Stimulated activated naive B cell treated with anti-CD40 and anti-IgM and Interleukin-4, amounts not matched to agents 10 μg/mL and 1 μg/mL and 100 μg/mL, for 72 hours (primary cell): ENCODE results near the gene MEAK7.

Source experiments
- ATAC-seq, 2 donors: fragments of 150-1000 bp; cut with Tn5 transposase; replicated peaks; 2 replicates each; pipeline ENCODE4 v1.10.0; 2021; ENCODE audit warnings: moderate library complexity in 1 of 2
- DNase-seq: peaks from one replicate; pipeline ENCODE4 v3.0.0; 2021
- H3K27ac Mint-ChIP-seq: one replicate; pipeline ENCODE4 v1.8.0; 2022; ENCODE audit warnings: mild to moderate bottlenecking, mixed read lengths
- H3K27me3 Mint-ChIP-seq, 2 donors: one replicate each; pipeline ENCODE4 v1.8.0; 2022; ENCODE audit warnings: mixed read lengths in 2 of 2
- H3K36me3 Mint-ChIP-seq, 2 donors: one replicate each; pipeline ENCODE4 v1.8.0; 2022; ENCODE audit warnings: mixed read lengths in 2 of 2, mild to moderate bottlenecking in 1 of 2
- H3K4me1 Mint-ChIP-seq, 2 donors: one replicate each; pipeline ENCODE4 v1.8.0; 2022; ENCODE audit warnings: mixed read lengths in 2 of 2, mild to moderate bottlenecking in 1 of 2
- H3K4me3 Mint-ChIP-seq, 2 donors: one replicate each; pipeline ENCODE4 v1.8.0; 2022; ENCODE audit warnings: mild to moderate bottlenecking in 2 of 2, mixed read lengths in 2 of 2, moderate library complexity in 1 of 2
- H3K9me3 Mint-ChIP-seq, 2 donors: one replicate each; pipeline ENCODE4 v1.8.0; 2022; ENCODE audit warnings: mixed read lengths in 2 of 2, mild to moderate bottlenecking in 1 of 2

Gene MEAK7

DNA sequence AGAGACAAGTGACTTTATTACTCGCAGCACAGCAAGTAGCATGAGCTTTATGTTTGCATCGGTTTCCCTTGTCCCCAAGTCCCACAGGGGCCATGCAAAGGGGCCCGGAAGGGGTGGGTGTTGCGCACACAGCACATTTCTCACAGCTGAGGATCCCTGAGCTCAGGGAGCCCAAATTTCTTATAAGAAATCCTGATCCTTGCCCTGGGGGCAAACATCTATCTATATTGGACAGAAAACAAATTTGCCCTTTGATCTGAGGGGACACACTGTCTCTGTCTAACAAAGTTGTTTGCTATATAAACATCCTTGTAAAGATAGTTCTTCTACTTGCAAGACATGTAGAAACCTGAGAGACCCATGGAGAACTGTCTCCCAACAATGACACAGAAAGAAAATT, 35.7 kb upstream of the MEAK7 start:
- peaks cover 0 to 2% of the 10 kb centered on the region in 2 donors for H3K9me3 Mint-ChIP-seq
- no peak overlapping the region for H3K27ac Mint-ChIP-seq
- peaks cover 8 to 14% of the 10 kb centered on the region in 2 donors for H3K4me1 Mint-ChIP-seq
- H3K36me3 Mint-ChIP-seq: no peaks in the 10 kb centered on the region
- ATAC-seq: no peak
- peaks cover 12 to 14% of the 10 kb centered on the region in 2 donors for H3K27me3 Mint-ChIP-seq
- DNase-seq: no peak
- H3K4me3 Mint-ChIP-seq: no peak overlapping the region

DNA sequence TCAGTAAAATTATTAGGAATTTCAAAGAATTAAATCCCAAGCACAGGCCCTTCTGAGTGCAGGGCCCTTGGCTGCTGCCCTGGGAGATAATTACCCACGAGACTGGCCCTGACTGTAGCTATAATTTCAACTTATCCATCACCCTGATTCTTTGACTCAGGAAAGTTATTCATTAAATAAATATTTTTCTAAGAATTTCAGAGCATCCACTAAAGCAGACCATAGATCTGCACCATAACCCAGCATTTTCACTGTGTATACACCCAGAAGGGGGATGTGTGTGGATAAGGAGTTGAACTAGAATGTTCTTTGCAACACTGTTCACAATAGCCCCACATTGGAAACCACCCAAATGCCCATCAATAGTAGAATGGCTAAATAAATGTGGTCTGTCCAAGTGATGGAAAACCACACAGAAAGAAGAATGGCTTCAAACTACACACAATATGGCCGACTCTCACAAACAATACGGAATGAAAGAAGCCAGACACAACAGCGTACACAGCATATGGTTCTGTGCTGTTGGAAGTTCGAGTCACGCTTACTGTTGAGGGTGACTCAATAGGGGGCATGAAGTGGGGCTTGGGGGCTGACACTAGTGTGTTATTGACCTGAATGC, 33.9 kb upstream of the MEAK7 start:
- Mint-ChIP-seq H3K36me3 (no peaks in the 10 kb centered on the region), H3K27ac (no peak overlapping the region), H3K9me3 (peaks cover 0 to 2% of the 10 kb centered on the region in 2 donors), H3K4me3 (no peak overlapping the region), H3K27me3 (peaks cover 0 to 4% of the 10 kb centered on the region in 2 donors), H3K4me1 (peaks cover 4 to 6% of the 10 kb centered on the region in 2 donors)
- no peak for DNase-seq
- no peak for ATAC-seq

GRCh38 chr16:84537491-84538151, 33.2 kb upstream of the MEAK7 start:
- no peak for DNase-seq
- Mint-ChIP-seq H3K9me3 (peaks cover 0 to 2% of the 10 kb centered on the region in 2 donors), H3K36me3 (no peaks in the 10 kb centered on the region), H3K4me3 (no peak overlapping the region), H3K27ac (no peak overlapping the region), H3K4me1 (peaks cover 4 to 6% of the 10 kb centered on the region in 2 donors), H3K27me3 (peaks cover under 1 to 4% of the 10 kb centered on the region in 2 donors)
- no peak for ATAC-seq

DNA sequence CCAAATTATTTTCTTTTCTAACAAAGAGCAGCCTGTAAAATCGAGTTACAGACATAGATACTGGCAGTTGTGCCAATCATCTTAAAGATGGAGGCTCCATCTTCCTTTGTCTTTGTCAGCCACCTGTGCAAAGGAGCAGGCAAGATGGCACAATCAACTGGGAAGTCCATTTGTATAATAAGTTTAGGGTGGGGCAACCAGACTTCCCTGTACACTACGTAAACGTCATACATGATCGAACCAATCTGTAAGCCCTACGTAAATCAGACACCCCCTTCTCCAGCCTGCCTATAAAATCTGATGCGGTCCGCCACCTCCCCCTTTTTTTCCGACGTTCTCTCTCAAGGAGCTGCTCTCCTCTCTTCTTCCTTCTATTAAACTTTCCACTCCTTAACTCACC, 31.4 kb upstream of the MEAK7 start:
- H3K27ac Mint-ChIP-seq: no peak overlapping the region
- DNase-seq (no peak), ATAC-seq (no peak)
- H3K36me3 Mint-ChIP-seq: no peaks in the 10 kb centered on the region
- peaks cover 10 to 14% of the 10 kb centered on the region in 2 donors for H3K27me3 Mint-ChIP-seq
- H3K4me1 Mint-ChIP-seq: peaks cover 6 to 10% of the 10 kb centered on the region in 2 donors
- no peak overlapping the region for H3K4me3 Mint-ChIP-seq
- peaks cover 0 to 2% of the 10 kb centered on the region in 2 donors for H3K9me3 Mint-ChIP-seq

- Mint-ChIP-seq H3K27me3 (peaks cover 13 to 16% of the 10 kb centered on the region in 2 donors), H3K4me1 (peaks cover 6 to 10% of the 10 kb centered on the region in 2 donors), H3K27ac (no peak overlapping the region), H3K36me3 (peaks cover 2% of the 10 kb centered on the region in 2 donors), H3K4me3 (no peak overlapping the region), H3K9me3 (peaks cover 0 to 2% of the 10 kb centered on the region in 2 donors)
- no peak for ATAC-seq
- no peak for DNase-seq
Observed at GRCh38 chr16:84535408-84535807, 30.9 kb upstream of the MEAK7 start.

GRCh38 chr16:84534815-84535214, 30.4 kb upstream of the MEAK7 start:
- H3K9me3 Mint-ChIP-seq: peaks cover 0 to 5% of the 10 kb centered on the region in 2 donors
- peaks cover 6 to 10% of the 10 kb centered on the region in 2 donors for H3K4me1 Mint-ChIP-seq
- ATAC-seq (no peak), DNase-seq (no peak)
- peaks cover 4 to 6% of the 10 kb centered on the region in 2 donors for H3K36me3 Mint-ChIP-seq
- no peak overlapping the region for H3K4me3 Mint-ChIP-seq
- peaks cover 18 to 19% of the 10 kb centered on the region in 2 donors for H3K27me3 Mint-ChIP-seq
- H3K27ac Mint-ChIP-seq: no peak overlapping the region

DNA sequence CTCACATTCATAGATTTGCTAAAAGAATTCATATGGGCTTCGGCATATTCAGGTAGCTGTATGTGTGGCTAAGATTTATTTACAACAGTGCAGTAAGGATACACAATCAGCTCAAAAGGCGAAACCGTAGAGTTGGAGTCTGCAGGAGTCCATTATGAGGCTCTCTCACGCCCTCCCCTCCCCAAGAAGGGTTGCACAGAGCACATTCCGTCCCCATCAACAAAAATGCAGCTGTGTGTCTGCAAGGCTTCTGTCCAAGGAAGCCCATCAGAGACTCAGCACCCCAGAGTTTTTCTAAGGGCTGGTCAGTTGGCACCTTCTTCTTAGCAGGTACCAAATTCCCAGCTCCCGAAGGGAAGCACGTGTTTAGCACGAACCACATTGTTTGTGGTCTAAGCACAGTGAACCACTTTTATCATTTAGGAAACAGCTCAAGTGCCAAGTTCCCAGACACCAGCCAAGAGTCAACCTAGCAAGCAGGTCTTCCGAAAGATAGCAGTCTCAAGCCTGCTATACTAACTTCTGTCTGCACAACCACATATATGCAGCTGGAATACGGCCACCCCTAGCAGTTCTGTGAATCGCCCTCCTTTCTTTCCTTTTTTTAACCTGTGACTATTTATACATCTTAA, 28.5 kb upstream of the MEAK7 start:
- Mint-ChIP-seq H3K4me1 (peaks cover 9 to 10% of the 10 kb centered on the region in 2 donors), H3K27me3 (peaks cover 24% of the 10 kb centered on the region in 2 donors)
- ATAC-seq: no peak

GRCh38 chr16:84532291-84532724, 27.8 kb upstream of the MEAK7 start:
- peaks cover 25% of the 10 kb centered on the region in 2 donors for H3K27me3 Mint-ChIP-seq
- H3K9me3 Mint-ChIP-seq: peaks cover 4 to 10% of the 10 kb centered on the region in 2 donors
- DNase-seq (no peak), ATAC-seq (no peak)
- H3K4me1 Mint-ChIP-seq: peaks cover 13% of the 10 kb centered on the region in 2 donors
- H3K4me3 Mint-ChIP-seq: no peak overlapping the region
- H3K36me3 Mint-ChIP-seq: peaks cover 6 to 8% of the 10 kb centered on the region in 2 donors
- H3K27ac Mint-ChIP-seq: no peak overlapping the region

More for the DNA sequence above, 28.5 kb upstream of the MEAK7 start:
- H3K36me3 Mint-ChIP-seq: peaks cover 6 to 8% of the 10 kb centered on the region in 2 donors
- H3K9me3 Mint-ChIP-seq: peaks cover 4 to 10% of the 10 kb centered on the region in 2 donors
- H3K4me3 Mint-ChIP-seq: no peak overlapping the region
- DNase-seq: no peak
- H3K27ac Mint-ChIP-seq: no peak overlapping the region

DNA sequence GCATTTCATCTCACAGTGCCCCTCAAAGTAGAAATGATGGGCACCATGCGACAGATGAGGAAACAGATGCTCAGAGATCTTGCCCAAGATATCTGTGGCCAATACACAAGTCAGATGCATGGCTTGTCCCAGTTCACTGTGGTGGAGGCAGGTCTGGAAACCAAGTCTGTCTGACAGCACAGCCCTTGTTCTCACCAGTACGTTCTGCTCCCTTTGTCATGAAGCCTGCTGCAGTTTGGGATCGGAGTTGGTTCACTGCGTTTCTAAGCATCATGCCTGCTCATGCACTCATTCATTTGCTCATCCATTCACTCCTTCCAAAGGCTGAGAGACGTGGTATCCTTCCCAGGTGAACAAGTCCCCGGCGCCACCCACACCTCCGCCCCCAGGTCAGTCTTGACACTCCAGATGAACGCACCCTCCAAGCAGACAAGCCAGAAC, 27.2 kb upstream of the MEAK7 start:
- ATAC-seq: no peak
- peaks cover 13 to 14% of the 10 kb centered on the region in 2 donors for H3K4me1 Mint-ChIP-seq
- no peak overlapping the region for H3K27ac Mint-ChIP-seq
- H3K9me3 Mint-ChIP-seq: peaks cover 4 to 10% of the 10 kb centered on the region in 2 donors
- H3K27me3 Mint-ChIP-seq: peaks cover 31 to 32% of the 10 kb centered on the region in 2 donors
- H3K36me3 Mint-ChIP-seq: peaks cover 6 to 8% of the 10 kb centered on the region in 2 donors
- H3K4me3 Mint-ChIP-seq: no peak overlapping the region
- no peak for DNase-seq

- ATAC-seq: no peak
- H3K36me3 Mint-ChIP-seq: peaks cover 6 to 8% of the 10 kb centered on the region in 2 donors
- no peak for DNase-seq
- peaks cover 32 to 38% of the 10 kb centered on the region in 2 donors for H3K27me3 Mint-ChIP-seq
- H3K4me1 Mint-ChIP-seq: peaks cover 7 to 11% of the 10 kb centered on the region in 2 donors
- no peak overlapping the region for H3K27ac Mint-ChIP-seq
- peaks cover 4 to 8% of the 10 kb centered on the region in 2 donors for H3K9me3 Mint-ChIP-seq
- no peak overlapping the region for H3K4me3 Mint-ChIP-seq
Observed at GRCh38 chr16:84530590-84530989, 26.1 kb upstream of the MEAK7 start.

DNA sequence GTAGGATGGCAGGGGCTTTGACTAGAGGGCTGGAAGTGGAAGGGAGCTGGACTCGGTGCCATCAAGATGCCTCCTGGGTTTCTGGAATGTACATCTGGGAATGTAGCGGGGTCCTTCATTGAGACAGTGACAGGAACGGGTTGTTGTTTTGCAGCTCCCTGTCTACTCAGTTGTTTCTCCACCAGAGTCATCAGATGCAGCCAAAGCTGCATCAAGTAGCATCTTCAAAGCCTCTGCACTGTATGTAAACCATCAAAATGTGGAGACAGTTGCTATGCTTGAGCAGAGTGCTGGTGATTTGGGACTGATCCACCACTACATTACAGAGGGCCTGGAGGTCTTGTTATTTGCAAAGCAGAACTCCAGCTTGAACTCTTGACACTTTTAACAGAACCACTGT, 25.1 kb upstream of the MEAK7 start:
- Mint-ChIP-seq H3K9me3 (peaks cover 4 to 8% of the 10 kb centered on the region in 2 donors), H3K4me1 (peaks cover 7 to 11% of the 10 kb centered on the region in 2 donors), H3K27me3 (peaks cover 28 to 41% of the 10 kb centered on the region in 2 donors), H3K36me3 (peaks cover 6 to 8% of the 10 kb centered on the region in 2 donors), H3K27ac (no peak overlapping the region), H3K4me3 (no peak overlapping the region)
- DNase-seq (no peak), ATAC-seq (no peak)

DNA sequence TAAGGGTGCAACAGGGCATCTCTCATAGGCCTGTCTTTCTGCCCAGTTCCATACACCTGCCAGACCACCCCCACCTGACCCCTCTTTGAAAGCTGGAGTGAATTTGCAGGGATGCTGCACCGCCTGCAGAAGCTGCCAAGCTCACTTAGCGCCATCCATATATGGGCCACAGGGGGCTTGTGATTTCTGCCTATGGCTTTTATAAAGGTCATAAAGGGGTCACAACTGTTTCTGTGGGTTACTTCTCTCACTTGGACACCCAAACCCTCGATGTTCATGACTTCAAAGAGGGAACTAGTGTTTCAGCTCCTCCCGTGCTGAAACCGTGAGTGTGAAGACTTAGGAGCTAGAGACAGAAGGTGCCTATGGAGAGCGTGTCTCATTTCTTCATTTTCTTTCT, 23.9 kb upstream of the MEAK7 start:
- no peak overlapping the region for H3K4me3 Mint-ChIP-seq
- peaks cover 28 to 41% of the 10 kb centered on the region in 2 donors for H3K27me3 Mint-ChIP-seq
- H3K36me3 Mint-ChIP-seq: peaks cover 6 to 8% of the 10 kb centered on the region in 2 donors
- peaks cover 4 to 8% of the 10 kb centered on the region in 2 donors for H3K9me3 Mint-ChIP-seq
- DNase-seq (no peak), ATAC-seq (peak in 1 of 2 donors; percentile 33)
- H3K27ac Mint-ChIP-seq: no peak overlapping the region
- H3K4me1 Mint-ChIP-seq: peaks cover 7 to 11% of the 10 kb centered on the region in 2 donors

DNA sequence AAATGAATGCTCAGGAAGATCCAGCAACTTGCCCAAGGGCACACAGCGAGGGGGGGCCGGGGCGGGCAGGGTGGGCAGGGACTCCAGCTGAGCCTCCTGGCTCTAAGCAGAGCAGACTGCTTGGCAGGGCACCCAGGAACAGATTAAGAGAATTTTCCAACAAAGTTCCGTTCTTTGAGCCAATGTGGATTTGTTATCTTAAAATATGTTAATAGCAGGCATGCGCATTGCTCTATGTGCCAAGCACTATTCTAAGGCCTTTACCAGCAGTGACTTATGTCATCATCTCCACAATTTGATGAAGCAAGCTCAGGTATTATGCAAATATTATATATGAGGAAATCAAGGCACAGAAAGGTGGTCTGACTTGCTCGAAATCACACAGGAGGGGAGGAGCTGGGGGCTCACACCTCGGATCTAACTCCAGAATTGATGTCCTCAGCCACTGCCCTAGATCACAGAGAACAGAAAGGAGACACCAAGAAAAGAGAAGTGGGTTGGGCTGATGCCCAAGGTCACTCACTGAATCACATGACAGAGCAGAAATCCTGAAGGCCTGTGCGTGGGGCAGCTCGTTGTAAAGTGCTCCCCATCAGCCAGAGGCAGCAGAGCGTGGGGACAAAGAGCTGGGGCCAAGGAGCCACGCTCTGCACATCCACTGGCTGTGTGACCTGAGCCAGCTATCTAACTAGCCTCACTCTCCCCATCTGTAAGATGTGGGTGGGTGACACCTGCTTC, 23.2 kb upstream of the MEAK7 start:
- H3K4me1 Mint-ChIP-seq: peaks cover 7 to 11% of the 10 kb centered on the region in 2 donors
- no peak overlapping the region for H3K27ac Mint-ChIP-seq
- H3K27me3 Mint-ChIP-seq: peaks cover 28 to 41% of the 10 kb centered on the region in 2 donors
- H3K4me3 Mint-ChIP-seq: peak overlapping the region in 1 of 2 donors; percentile 21
- peaks cover 4 to 8% of the 10 kb centered on the region in 2 donors for H3K9me3 Mint-ChIP-seq
- ATAC-seq: peak in 1 of 2 donors; percentile 53
- no peak for DNase-seq
- H3K36me3 Mint-ChIP-seq: peaks cover 6 to 8% of the 10 kb centered on the region in 2 donors
